Mesothelial cell of epicardium (in vitro differentiated cells): ENCODE data around the gene CDC20. TPM values are rescaled to one million over a fixed set of nuclear protein-coding genes. Genes with fewer than 3 reads are reported as not detected.

Source experiments
- DNase-seq, 2 experiments: peaks; one replicate each; pipeline ENCODE4 v3.0.0; 2021; ENCODE audit warnings: low spot score in 2 of 2; ENCODE audit not compliant: unreplicated experiment in 2 of 2
- H3K27ac Mint-ChIP-seq: 2 replicates; pipeline ENCODE4 v1.8.0; 2021; ENCODE audit warnings: mixed read lengths
- H3K27me3 Mint-ChIP-seq: 2 replicates; pipeline ENCODE4 v1.8.0; 2021; ENCODE audit warnings: low read depth, mixed read lengths
- H3K36me3 Mint-ChIP-seq: 2 replicates; pipeline ENCODE4 v1.8.0; 2021; ENCODE audit warnings: mixed read lengths
- H3K4me1 Mint-ChIP-seq: 2 replicates; pipeline ENCODE4 v1.8.0; 2021; ENCODE audit warnings: mixed read lengths
- H3K4me3 Mint-ChIP-seq: 2 replicates; pipeline ENCODE4 v1.8.0; 2021; ENCODE audit warnings: mild to moderate bottlenecking, moderate library complexity, mixed read lengths
- H3K9me3 Mint-ChIP-seq: 2 replicates; pipeline ENCODE4 v1.8.0; 2021; ENCODE audit warnings: mixed read lengths
- CTCF ChIP-seq: fragments of 200-600 bp; sonication (generic); IDR thresholded peaks from one replicate; pipeline ENCODE4 v1.5.0; 2021; ENCODE audit warnings: antibody characterized with exemption; ENCODE audit not compliant: unreplicated experiment
- total RNA-seq: library from RNA; stranded (reverse); gene quantifications from 3 replicates; pipeline ENCODE4 v1.2.1, GENCODE V29; 2021

CDC20 gene
- total RNA-seq, 1 donor from 2014 or later: 33.4 TPM

GRCh38 chr1:43340559-43340958 is 18.2 kb upstream of the CDC20 start:
- no peaks in the 10 kb centered on the region for H3K36me3 Mint-ChIP-seq
- H3K27ac Mint-ChIP-seq: no peak overlapping the region
- H3K4me3 Mint-ChIP-seq: no peak overlapping the region
- H3K4me1 Mint-ChIP-seq: no peaks in the 10 kb centered on the region
- no peak for TF ChIP-seq CTCF
- H3K9me3 Mint-ChIP-seq: no peaks in the 10 kb centered on the region
- H3K27me3 Mint-ChIP-seq: peaks cover 3% of the 10 kb centered on the region
- no peak for DNase-seq

DNA sequence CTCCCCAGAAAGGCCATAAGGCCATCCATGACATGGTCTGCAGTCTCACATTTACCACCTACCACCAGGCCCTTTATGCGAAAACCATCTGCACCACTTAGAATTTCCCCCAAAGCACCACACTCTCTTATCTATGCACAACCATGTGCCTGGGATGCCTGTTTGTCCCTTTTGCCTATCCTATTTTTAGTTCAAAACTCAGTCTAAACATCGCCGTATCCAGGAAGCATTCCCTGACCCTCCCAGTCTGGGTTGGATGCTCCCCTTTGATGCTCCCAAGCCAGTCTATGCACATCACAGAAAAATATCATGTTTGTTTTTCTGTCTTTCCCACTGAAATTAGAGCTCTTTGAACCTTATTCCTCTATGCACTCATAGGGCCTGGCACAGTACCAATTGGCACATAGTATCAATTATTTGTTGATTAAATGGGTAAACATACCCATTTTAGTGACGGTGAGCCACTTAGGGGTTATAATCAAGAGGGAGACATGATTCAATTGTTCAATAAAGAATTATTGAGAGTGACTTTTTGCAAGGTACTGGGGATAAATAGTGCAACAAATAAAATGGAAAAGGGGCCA is 14.4 kb upstream of the CDC20 start:
- Mint-ChIP-seq H3K4me1 (peaks cover 6% of the 10 kb centered on the region), H3K27ac (no peak overlapping the region), H3K4me3 (no peak overlapping the region), H3K9me3 (no peaks in the 10 kb centered on the region), H3K27me3 (peaks cover 3% of the 10 kb centered on the region), H3K36me3 (no peaks in the 10 kb centered on the region)
- DNase-seq: no peak
- no peak for TF ChIP-seq CTCF

- no peak for DNase-seq
- Mint-ChIP-seq H3K27ac (no peak overlapping the region), H3K4me3 (no peak overlapping the region), H3K36me3 (no peaks in the 10 kb centered on the region), H3K4me1 (peaks cover 13% of the 10 kb centered on the region), H3K27me3 (peaks cover 3% of the 10 kb centered on the region), H3K9me3 (no peaks in the 10 kb centered on the region)
- no peak for TF ChIP-seq CTCF
These were observed 13.7 kb upstream of the CDC20 start for GRCh38 chr1:43345120-43345519.

DNA sequence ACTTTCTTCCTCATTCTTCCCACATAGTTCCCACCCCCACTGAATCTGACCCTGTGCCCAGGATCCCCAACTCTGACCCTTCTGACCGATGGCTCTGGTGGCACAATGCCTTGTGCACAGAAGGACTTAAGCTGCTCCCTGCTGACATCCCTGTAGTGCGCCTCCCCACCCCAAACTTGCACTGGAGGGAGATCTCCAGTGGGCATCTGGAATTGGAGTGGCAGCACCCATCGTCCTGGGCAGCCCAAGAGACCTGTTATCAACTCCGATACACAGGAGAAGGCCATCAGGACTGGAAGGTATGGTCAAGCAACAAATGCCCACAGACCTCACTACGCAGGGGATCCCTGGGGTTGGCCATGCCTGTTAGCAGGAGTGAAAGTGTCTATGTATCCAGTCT is 12.1 kb upstream of the CDC20 start:
- Mint-ChIP-seq H3K27me3 (peaks cover 3% of the 10 kb centered on the region), H3K4me1 (peaks cover 13% of the 10 kb centered on the region), H3K9me3 (no peaks in the 10 kb centered on the region), H3K4me3 (no peak overlapping the region), H3K27ac (no peak overlapping the region), H3K36me3 (no peaks in the 10 kb centered on the region)
- DNase-seq: no peak
- no peak for TF ChIP-seq CTCF

GRCh38 chr1:43348343-43348808 is 10.4 kb upstream of the CDC20 start:
- peak overlapping the region; percentile 53 for H3K4me3 Mint-ChIP-seq
- H3K9me3 Mint-ChIP-seq: no peaks in the 10 kb centered on the region
- H3K36me3 Mint-ChIP-seq: no peaks in the 10 kb centered on the region
- no peak for DNase-seq
- peaks cover 3% of the 10 kb centered on the region for H3K27me3 Mint-ChIP-seq
- H3K4me1 Mint-ChIP-seq: peaks cover 13% of the 10 kb centered on the region
- H3K27ac Mint-ChIP-seq: peak overlapping the region; percentile 37
- TF ChIP-seq CTCF: no peak
